Measurements from ENCODE around the gene SMIM29.
"Not testable (repeated sequence)": the region's sequence is repeated elsewhere in the genome, so short reads cannot be mapped to it uniquely, and the experiment has no call there.

SMIM29 gene

DNA sequence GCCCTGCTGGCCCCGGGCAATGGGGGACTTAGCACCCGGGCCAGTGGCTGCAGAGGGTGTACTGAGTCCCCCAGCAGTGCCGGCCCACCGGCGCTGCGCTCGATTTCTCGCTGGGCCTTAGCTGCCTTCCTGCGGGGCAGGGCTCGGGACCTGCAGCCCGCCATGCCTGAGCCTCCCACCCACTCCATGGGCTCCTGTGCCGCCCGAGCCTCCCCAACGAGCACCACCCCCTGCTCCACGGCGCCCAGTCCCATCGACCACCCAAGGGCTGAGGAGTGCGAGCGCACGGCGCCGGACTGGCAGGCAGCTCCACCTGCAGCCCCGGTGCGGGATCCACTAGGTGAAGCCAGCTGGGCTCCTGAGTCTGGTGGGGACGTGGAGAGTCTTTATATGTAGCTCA, 20.3 kb upstream of the SMIM29 start:
- not testable (repeated sequence) for DNase-seq (ENCODE audit: low read depth in 2 of 2)

DNA sequence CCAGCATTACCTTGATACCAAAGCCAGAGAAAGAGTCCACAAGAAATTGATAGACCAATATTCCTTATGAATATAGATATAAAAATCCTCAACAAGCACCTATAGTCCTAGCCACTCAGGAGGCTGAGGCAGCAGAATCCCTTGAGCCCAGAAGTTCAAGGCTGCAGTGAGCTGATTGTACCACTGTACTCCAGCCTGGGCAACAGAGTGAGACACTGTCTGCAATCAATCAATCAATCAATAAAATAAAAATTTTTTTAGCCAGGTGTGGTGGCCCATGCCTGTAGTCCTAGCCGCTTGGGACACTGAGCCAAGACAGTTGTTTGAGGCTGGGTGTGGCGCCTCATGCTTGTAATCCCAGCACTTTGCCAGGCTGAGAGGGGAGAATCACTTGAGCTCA, 18.9 kb upstream of the SMIM29 start:
- no peak for DNase-seq (ENCODE audit: low read depth in 2 of 2)

DNA sequence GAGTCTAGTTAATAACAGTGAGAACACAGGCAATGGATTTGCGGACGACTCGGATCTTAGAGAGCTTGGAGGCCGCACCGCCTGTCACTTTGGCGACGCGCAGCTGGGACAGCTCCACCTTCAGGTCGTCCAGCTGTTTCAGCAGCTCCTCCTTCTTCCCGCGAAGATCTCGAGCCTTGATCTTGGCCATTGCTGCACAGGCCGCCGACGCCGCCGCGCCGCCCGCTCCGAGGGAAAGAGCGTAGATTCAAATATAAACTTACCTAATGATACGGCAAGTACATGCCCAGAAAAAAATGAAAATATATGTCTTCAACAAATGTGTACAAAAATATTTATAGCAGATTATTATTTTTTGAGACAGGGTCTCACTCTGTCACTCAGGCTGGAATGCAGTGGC, 14.7 kb upstream of the SMIM29 start:
- DNase-seq (ENCODE audit: low read depth in 2 of 2), result not testable (repeated sequence)

DNA sequence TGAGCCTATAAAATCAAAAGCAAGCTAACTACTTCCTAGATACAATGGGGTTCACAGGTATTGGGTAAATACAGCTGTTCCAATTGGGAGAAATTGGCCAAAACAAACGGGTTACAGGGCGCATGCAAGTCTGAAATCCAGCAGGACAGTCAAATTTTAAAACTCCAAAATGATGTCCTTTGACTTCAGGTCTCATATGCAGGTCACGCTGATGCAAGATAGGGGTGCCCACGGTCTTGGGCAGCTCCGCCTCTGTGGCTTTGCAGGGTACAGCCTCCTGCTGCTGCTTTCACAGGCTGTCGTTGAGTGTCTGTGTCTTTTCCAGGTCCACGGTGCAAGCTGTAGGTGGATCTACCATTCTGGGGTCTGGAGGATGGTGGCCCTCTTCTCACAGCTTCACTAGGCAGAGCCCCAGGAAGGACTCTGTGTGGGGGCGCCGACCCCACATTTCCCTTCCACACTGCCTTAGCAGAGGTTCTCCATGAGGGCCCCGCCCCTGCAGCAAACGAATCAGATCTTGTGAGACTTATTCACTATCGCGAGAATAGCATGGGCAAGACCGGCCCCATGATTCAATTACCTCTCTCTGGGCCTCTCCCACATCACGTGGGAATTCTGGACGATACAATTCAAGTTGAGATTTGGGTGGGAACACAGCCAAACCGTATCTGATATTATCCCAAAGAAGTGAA, 11.9 kb upstream of the SMIM29 start:
- DNase-seq (ENCODE audit: low read depth in 2 of 2), result no peak

DNA sequence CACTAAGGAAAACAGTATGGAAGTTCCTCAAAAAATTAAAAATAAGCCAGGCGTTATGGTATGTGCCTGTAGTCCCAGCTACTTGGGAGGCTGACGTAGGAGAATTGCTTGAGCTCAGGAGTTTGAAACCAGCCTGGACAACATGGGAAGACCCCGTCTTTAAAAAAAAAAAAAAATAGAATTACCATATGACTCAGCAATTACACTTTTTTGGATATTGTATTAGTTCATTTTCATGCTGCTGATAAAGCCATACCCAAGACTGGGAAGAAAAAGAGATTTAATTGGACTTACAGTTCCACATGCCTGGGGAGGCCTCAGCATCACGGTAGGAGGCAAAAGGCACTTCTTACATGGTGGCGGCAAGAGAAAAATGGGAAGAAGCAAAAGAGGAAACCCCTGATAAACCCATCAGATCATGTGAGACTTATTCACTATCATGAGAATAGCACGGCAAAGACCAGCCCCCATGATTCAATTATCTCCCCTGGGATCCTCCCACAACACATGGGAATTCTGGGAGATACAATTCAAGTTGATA, 10.8 kb upstream of the SMIM29 start:
- no peak for DNase-seq (ENCODE audit: low read depth in 2 of 2)

DNA sequence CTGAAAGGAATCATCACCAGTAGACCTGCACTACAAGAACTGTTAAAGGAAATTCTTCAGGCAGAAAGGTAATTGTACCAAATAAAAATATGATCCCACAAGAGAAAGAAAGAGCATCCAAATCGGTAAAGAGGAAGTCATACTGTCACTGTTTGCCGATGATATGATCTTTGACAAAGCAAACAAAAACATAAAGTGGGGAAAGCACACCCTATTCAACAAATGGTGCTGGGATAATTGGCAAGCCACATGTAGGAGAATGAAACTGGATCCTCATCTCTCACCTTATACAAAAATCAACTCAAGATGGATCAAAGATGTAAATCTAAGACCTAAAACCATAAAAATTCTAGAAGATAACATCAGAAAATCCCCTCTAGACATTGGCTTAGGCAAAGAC, 3.6 kb upstream of the SMIM29 start:
- DNase-seq (ENCODE audit: low read depth in 2 of 2), result not testable (repeated sequence)

DNA sequence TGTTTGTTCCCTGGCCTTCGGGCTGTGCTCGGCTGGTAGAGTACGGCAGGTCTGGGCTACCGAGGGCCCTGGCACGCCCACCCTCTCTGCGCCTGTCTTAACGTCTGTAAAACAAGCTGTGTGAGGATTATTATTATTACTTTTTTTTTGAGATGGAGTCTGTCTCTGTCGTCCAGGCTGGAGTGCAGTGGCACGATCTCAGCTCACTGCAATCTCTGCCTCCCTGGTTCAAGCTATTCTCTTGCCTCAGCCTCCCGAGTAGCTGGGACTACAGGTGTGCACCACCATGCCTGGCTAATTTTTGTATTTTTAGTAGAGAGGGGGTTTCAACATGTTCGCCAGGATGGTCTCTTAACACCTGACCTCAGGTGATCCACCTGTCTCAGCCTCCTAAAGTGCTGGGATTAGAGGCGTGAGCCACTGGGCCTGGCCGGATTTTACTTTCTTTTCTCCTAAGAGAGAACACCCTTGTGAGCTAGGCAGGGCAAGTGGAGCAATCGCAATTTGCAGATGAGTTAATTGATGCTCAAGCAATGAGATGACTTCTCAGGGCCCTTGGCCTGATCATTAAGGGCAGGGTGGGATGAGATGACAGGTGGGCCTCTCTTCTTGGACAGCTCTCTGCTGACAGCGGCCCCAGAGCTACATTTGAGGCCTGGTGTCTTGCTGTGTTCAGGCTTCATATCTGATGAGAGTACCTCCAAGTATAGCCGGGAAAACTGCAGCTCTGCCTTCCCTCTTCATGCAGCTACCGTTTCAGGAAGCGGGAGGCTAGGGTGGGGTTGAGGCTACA, 859 bp upstream of the SMIM29 start:
- no peak for DNase-seq (ENCODE audit: low read depth in 2 of 2)

DNA sequence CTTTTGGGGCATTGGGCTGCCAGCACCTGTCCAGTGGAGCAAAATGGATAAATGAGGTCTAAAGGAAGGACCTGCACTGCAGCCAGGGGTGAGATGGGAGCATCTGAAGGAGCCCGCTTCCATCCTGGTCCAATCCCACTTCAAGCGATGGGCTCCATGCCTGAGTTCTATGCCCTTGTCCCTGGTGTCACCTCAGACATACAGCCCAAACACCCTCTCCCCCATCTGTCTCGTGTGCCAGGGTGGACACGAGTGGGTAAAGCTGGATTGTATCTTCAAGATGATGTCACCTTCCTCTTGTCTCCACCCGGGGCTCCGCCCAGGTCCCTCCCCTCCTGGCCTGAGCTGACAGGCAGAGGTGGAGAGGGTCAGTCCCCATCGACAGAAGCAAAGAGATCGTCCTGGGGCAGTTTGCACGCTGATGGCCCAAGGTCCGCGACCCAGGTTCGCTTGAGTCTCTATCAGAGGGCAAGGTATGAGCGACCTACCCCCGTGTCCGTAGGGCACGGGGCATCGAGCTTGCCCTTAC, 544 bp downstream of the SMIM29 start:
- no peak for DNase-seq (ENCODE audit: low read depth in 2 of 2)

DNA sequence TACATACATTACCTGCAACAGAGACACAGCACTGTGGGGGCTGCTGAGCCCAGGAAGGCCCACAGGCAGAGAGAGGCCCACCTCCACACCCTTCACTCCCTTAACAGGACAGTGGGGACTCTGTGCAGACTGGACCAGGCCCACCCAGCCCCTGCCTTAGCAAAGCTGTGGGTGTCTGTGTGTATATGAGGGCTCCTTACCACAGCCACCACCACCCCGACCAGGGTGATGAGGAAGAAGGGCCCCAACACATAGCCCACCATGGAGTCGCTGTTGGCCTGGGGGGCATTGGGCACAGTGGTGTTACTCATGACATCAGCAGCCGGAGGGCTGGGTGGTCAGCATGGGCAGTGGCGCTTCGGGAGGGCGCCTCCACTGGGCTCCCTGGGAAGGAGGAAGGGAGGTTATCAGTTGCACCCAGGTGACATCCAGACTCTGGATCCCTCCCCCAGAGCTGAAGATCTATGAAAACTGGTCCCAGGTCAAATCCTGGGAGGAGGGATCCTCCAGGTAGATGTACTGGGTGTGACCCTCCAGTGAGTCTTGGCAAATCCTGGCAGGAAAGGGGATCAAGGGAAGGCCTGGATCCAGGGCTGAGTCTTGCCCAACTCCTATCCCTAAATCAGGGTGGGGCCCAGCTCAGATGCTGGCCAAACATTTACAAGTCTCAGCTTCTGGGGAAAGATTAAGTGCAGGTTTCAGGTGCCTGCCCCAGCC, 1.2 kb downstream of the SMIM29 start:
- DNase-seq (ENCODE audit: low read depth in 2 of 2), result no peak

DNA sequence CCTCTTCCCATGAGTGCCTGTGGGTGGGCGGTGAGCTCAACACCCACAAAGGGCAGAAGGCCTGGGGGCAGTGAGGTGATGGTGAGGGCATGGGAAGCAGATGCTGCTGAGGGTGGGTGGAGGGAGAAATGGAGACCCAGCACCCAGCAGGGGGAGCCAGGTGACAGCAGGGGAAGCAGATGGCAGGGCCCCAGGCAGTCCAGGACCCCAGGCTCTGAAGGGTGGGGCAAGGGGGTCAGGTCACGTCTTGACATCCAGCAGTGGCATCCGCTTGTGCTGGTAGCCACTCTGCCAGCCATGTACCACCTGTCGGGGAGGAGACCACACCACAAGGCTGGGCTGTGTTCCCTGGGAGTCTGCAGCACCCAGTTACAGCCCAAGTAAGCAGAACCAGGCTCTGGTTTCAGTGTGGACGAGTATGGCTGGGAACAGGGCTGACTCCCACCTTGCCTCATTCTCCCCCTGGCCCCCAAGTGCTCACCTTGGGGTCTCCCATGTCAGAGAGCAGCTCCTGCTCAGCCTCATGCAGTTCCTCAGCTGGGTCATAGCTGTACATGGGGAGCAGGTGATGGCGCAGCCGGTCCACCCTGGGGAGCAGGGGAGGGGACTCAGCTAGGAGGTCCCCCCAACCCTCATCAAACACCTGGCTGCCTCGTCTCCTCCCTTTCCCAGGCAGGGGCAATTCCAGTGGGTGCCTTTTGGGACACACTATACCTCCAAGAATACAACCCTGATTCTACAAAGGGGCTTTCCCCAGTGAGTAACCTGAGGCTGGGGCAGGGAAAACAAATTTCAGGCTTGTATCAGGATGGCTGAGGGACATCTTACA, 2.0 kb downstream of the SMIM29 start:
- no peak for DNase-seq (ENCODE audit: low read depth in 2 of 2)

DNA sequence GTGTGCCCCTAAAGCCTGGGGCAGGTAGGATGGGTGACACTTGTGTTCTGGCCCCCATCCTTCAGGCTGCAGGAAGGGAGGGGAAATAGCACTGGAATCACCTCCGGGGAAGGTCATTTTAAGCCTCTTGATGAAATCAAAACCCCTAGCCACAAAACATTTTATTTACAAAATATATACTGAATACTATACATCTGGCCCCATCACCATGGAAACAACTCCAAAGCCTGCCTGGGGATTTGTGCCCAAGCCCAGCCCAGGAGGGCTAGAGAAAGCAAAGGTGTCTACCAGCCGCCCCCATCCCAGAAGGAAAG, 2.6 kb downstream of the SMIM29 start:
- DNase-seq (ENCODE audit: low read depth in 2 of 2), result no peak

DNA sequence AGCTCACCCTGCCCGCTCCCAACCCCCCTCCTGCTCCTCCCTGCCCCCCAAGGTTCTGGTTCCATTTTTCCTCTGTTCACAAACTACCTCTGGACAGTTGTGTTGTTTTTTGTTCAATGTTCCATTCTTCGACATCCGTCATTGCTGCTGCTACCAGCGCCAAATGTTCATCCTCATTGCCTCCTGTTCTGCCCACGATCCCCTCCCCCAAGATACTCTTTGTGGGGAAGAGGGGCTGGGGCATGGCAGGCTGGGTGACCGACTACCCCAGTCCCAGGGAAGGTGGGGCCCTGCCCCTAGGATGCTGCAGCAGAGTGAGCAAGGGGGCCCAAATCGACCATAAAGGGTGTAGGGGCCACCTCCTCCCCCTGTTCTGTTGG, 3.1 kb downstream of the SMIM29 start:
- DNase-seq (ENCODE audit: low read depth in 2 of 2), result not testable (repeated sequence)

DNA sequence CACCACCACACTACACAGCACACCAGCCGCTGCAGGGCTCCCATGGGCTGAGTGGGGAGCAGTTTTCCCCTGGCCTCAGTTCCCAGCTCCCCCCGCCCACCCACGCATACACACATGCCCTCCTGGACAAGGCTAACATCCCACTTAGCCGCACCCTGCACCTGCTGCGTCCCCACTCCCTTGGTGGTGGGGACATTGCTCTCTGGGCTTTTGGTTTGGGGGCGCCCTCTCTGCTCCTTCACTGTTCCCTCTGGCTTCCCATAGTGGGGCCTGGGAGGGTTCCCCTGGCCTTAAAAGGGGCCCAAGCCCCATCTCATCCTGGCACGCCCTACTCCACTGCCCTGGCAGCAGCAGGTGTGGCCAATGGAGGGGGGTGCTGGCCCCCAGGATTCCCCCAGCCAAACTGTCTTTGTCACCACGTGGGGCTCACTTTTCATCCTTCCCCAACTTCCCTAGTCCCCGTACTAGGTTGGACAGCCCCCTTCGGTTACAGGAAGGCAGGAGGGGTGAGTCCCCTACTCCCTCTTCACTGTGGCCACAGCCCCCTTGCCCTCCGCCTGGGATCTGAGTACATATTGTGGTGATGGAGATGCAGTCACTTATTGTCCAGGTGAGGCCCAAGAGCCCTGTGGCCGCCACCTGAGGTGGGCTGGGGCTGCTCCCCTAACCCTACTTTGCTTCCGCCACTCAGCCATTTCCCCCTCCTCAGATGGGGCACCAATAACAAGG, 3.6 kb downstream of the SMIM29 start:
- DNase-seq (ENCODE audit: low read depth in 2 of 2), result not testable (repeated sequence)

DNA sequence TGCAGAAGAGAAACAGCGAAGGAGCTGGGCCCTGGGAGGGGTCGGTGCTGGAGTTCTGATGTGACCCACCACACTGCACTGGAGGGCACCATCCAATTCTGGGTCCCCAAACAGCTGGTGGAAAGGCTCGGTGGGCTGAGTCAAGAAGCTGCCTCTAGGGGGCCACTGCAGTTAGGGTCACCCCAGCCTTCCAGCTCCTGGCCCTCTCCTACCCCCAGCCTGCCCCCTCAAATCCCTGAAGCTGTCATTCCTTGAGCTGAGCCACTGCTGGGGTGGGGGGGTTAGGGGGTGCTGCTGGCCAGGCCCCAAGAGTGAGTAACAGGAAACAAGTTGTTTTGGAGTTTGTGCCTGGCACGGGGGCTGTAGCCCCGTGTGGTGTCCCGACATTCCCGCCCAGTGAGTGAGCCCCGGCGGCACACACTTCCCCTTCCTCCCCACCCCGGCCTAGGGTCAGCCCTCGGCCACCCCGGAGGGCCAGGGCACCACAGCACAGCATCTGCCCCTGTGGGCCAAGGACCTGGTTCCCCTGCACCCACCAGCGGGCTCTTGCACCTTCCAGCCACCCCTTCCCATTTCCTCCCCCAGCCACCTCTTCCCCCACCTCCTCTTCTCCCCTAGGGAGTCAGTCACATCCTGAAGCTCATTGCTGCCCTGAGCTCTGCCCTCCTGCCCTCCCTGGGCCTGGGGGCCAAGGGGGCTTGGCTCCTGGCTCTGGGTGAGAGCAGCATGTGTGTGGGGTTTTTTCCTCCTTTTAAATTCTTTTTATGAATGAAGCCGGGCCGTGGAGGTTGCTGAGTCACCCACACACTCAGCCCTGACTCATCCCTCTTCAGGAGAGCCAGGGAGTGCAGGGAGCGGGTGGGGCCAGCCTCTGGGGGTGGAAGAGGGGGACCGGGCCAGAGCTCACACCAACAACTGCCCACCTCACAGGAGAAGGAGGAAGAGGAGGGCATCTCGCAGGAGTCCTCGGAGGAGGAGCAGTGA, 4.6 kb downstream of the SMIM29 start:
- DNase-seq (ENCODE audit: low read depth in 2 of 2), result peak; percentile 44 to 49

DNA sequence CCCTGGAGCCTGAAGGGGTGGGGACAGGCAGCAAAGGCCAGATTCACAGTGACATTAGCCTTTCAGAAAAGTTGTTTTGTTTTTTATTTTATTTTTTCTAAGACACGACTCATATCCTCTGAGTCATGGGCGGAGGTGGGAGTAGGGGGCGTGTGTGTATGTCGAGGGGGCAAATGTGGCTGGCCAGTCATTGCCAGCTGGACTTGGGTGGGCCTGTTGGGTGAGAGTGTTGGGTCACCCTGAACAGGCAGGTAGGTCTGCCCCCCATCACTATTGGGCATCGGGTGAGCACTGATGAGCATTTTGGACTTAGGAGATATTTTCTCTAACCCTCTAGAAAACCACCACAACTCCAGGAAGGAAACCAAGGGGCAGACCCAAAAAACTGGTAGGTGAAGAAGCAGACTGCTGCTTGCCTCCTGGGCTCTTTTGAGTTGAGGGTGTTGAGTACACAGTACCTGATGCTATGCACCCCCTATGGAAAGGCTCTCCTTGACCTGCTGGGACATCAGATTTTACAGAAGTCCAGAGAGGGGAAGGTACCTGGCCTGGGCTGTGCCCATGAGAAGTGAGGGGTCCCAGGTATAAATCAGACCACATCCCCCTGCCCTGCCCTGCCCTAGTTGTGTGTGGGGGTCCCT, 5.6 kb downstream of the SMIM29 start:
- DNase-seq (ENCODE audit: low read depth in 2 of 2), result no peak

DNA sequence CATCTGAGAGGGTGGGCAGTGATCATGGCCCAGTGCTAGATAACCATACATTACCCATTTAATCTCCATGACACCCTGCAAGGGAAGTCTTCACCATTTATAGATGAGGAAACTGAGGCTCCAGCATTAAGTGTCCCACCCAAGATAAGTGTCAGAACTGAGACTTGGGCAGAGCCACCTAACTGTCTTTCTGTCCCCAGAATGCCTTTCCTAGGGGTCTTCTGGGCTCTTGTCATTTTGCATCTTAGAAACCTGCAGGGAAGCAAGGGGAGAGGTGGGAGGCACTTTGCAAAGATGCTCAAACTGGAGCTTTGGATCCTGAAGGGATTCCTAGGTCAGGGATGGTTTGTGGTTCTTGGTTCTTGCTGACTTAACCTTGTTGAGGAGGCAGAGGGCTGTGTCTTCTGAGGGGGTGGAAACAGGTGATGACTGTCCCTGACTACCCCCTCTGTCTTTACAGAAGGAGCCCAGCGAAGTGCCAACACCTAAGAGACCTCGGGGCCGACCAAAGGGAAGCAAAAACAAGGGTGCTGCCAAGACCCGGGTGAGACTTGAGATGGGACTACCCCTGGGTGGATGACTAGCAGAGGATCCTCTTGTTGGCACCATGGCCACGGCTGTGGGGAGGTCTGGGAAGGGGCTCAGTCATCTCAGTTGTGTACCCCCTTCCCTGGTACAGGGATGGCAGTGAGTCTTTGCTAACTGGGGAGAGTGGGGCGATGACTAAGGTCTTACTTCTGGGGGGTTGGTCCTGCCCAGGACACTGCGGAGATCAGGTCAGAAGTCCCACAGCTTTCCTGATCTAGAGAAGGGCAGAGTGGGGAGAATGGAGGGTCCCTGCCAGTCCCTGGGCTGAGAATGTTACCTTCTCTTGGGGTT, 6.3 kb downstream of the SMIM29 start:
- no peak for DNase-seq (ENCODE audit: low read depth in 2 of 2)

DNA sequence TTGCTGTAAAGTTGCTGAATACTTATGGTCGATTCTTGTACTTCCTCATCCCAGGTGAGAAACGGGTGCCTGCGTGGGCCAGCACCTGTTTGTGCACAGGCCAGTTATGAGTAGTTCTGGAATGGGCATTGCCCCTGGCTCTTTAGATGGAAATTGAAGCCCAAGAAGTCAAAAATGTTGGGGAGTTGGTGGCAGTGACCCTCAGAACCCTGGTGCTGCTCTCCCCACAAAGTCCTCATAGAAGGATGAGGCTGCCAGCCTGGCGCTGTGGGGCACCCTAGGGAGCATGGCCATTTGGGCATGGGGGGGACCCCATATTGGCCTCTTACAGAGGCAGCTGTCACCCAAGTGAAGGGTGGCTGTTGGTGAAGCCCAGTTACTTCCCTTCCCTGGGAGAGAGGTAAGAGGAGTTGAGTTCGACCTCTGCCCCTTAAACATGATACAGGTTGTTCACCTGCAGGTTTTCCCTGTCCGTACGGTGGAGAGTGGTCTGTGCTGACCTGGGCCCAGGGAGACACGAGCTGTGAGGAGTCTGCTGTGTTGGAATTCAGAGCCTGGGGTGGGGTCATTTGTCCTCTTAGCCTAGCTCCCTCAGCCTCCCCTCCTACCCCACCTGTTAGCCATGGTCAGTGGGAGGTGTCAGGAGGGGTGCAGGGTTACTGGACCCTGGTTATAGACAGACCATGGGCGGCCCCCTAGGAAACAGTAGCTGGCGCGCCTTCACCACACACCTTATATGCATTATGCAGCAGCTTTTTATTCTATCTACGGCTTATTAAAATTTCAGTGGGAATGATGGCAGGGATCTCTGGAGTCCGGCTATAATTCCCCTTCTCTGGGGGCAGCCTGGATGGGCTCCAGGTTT, 7.2 kb downstream of the SMIM29 start:
- DNase-seq (ENCODE audit: low read depth in 2 of 2), result no peak

Measured in activated CD8-positive, alpha-beta memory T cell treated with anti-CD3 and anti-CD28 coated beads for 4 hours (primary cell).